NCI-H524 (cell line): ENCODE measurements around the gene UBE2R2.
A peak's percentile ranks its signal among the peaks of the same experiment; 100 is the strongest.
"Not testable (repeated sequence)": the region's sequence is repeated elsewhere in the genome, so short reads cannot be mapped to it uniquely, and the experiment has no call there.

Experiments used
- DNase-seq, 2 experiments: peaks; one replicate each; lab custom pipeline; 2025; lab: John Stamatoyannopoulos, UW

The UBE2R2 gene, protein sequence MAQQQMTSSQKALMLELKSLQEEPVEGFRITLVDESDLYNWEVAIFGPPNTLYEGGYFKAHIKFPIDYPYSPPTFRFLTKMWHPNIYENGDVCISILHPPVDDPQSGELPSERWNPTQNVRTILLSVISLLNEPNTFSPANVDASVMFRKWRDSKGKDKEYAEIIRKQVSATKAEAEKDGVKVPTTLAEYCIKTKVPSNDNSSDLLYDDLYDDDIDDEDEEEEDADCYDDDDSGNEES

DNA sequence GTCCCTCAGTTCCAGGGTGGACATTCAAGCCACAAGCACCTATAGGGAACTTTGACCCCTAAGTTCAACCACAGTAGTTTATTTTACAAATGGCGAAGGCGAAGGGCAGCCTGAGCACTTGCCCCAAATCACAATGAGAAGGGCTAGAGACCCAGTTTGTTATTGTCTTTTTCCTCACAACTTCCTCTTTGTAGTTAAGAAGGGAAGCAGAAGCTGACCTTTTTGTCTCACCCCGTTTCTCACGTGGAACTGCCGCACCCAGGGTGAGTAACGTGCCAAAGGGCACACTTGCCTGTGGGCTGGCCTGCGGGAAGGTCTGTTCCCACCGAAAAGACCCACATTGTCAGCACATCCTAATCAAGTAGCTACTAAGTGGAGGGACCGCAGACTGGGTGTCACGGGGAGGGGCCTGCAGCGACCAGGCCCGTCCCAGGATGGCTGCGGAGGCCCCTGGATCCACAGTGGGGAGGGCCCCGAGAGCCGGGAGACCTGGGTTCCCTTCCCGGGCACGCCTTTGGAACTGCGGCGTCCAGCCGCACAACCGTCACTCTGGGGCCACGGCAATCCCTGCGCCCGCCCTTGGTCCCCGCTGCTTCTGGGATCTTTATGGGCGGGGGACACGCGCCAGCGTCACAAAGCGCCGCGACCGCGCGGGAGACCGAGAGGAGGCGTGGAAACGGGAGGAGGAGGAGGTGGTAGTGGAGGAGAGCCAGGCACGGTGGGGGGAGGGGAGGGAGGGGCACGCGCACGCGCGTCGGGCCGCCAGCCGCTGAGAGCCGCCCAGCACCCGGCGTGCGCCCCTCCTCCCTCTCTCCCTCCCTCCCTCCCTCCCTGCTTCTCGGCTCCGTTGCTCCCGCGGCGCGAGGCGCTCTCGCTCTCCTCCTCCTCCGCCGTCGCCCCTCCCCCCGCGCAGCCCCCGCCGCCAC is at the start of gene UBE2R2:
Gene UBE2R2 (plus strand): TSS at position 834 of the 926 bp plus-strand sequence. CDS start 598 bp downstream, outside the sequence.
- peak; percentile 76 to 89 for DNase-seq

DNA sequence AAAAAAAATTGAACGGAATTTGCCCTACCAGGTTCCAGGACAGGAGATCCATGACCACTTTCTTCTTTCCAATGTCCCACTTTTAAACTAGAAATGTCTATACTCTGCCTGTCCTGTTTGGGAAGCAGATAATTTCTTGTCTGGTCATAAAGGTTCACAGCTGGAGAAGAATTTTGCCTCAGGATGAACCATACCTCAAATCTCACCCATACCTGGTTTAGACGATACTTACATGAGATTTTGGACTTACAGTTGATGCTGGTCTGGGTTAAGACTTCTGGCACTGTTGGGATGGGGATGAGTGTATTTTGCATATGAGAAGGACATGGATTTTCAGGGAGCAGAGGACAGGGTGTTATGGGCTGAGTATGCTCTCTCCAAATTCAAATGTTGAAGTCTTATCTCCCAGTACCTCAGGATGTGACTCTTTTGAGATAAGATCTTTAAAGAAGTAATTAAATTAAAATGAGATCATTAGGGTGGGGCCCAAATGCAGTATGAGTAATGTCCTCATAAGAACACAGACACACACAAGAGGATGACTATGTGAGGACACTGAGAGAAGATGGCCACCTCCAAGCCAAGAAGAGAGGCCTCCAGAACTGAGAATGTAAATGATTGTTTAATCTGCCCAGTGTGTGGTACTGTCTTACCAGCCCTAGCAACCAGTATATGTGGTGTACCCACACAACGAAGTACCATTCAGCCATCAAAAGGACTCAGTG is 46.6 kb upstream of the UBE2R2 start:
- DNase-seq, result not testable (repeated sequence)

DNA sequence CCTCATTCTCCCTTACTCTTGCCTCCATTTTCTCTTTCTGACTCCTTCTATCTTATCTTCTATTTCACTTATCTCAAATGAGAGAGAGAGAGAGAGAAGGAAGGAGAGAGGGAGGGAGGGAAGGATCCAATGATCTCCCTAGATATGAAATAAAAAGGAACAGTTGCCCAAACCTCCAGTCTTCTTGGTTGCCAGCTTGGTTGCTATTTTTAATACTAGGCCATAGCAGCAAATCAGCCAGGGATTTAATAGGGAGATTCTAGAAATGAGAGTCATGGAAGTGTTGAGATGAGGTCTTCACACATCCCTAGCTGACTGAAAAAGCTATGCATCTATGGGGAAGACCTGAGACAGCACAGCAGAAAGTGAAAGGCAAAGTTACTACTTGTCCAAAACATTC is 43.8 kb upstream of the UBE2R2 start:
- not testable (repeated sequence) for DNase-seq

DNA sequence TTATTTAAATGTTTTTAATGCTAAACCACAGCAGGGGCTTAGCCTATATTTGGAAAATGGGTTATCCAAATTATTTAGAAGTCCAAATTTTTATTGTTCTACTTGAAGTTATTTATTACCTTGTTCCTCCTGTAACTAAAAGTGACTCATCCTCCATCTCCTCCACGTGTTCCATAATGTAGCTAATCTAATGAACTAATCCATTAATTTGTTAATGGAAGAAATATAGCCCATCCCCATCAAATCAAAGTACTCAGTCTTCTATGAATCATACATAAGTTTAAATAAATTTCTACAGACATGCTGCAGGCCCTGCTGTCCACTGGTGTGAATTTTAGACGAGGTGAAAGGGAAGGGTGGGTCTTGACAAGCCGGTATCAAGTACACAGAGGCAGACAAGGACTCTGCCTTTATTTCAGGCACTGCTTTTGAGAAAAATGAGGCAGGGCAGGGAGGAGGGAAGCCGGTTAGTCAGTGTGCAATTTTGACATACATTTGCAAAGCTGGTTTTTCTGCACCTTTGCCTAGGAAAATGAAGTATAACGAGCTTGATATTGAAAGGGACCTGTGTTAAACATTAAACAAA is 42.8 kb upstream of the UBE2R2 start:
- DNase-seq, result not testable (repeated sequence)

DNA sequence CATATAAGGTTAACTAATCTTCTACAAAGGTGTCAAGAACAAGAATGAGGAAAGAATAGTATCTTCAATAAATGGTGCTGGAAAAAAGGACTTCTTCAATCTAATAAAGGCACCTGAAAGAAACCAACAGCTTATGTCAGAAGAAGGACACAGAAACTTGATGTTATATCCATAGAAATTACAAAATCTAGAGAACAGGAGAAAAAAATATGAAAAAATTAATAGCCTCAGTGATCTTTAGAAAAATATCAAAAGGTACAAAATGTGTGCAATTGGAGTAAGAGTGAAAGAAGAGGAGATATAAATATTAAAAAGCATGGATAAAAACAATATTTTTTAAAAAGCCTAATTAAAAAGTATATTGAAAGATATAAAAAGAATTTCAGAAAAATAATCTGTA is 40.4 kb upstream of the UBE2R2 start:
- DNase-seq, result no peak

DNA sequence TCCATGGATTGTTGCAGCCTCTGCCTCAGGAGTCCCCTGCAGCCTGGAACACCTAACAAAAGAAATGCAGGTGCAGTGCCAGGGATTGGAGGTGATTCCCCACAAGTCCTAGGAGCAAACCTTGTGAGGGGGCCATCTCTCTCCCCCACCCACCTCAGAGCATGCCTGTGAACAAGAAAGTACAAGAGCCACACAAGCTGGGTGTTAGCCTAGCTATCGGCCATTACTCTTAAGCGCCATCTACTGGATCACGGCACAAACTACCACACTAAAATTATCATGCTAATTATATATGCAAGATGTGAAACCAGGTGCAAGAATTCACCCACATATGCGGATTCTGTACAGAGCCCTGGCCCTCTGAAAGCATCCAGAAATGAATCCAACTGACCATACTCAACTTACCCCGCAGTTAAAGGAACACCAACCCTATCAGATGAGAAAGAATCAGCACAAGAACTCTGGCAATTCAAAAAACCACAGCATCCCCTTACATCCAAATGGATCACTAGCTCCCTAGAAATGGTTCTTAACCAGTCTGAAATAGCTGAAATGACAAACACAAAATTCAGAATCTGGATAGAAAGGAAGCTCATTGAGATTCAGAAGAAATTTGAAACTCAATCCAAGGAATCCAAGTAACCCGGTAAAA is 38.1 kb upstream of the UBE2R2 start:
- peak; percentile 52 to 65 for DNase-seq

DNA sequence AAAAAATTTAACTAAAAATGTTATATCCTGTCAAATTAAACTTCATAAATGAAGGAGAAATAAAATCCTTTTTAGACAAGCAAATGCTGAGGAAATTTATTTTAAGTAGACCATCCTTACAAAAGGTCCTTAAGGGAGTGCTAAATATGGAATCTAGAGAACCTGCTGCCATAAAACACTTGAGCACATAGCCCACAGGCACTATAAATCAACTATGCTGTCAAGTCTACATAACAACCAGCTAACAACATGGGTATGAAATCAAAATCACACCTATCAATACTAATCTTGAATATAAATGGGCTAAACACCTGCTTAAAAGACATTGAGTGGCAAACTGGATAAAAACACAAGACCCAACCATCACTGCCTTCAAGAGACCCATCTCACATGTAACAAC is 36.7 kb upstream of the UBE2R2 start:
- DNase-seq, result no peak

DNA sequence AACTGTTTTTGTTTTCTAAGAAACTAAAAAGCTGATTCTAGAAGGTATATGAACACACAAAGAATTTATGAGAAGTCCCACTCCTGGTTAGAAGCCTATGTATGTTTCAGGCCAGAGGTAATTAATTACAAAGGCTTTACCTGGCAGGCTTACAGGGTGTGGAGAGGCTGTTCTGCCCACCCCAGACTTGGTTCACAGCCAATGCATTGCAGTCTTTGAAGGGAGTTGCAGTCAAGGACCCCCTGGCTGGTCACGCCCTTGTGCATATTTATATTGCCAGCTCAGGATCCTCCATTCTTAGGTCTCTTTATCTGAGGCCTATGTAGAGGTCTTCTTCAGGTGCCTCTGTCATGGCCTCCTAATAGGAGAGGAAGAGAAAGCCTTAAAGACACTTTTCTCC is 35.2 kb upstream of the UBE2R2 start:
- no peak for DNase-seq

DNA sequence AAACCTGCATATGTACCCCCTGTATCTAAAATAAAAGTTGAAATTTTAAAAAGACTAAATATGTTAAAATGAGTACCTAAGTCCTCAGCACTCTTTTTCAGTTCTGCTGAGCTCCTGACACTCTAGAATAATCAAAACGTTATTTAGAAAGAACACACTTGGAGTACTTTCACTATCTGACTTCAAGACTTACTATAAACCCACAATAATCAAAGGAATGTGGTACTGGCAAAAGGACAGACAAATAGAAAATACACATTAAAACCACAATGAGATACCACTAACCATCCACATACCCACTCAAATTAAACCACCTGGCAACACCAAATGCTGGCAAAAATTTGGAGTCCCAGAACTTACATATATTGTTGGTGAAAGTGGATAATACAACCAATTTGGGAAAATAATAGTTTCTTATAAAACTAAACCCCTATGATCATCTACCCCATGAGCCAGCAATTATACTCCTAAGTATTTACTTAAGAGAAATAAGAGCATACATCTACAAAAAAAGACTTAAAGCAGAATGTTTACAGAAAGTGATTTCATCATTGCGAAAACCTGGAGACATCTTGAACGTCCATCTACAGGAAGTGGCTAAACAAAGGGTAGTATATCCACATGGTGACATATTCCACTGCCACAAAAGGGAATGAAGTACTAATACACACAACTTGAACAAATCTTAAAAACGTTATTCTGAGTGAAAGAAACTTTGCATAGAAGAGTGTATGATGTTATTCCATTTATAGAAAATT is 34.4 kb upstream of the UBE2R2 start:
- no peak for DNase-seq

DNA sequence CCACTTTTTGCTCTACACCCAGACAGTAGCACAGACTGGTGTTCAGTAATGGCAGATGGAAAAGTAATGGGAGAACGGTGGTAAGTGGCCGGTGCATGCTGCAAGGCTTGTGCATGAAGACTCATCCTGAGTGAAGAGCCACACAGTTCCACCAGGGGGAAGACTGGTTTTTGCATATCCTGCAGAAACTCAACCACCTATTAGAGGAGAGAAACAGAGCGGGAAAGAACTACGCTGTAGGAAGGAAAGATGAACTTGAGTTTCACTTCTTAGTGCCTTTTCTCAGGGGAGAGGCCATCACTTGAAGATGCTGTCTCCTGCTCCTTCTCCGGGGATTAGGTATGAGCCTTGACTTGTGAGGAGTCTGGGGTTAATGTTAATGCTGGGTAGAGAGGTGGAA is 31.0 kb upstream of the UBE2R2 start:
- peak; percentile 23 to 64 for DNase-seq

DNA sequence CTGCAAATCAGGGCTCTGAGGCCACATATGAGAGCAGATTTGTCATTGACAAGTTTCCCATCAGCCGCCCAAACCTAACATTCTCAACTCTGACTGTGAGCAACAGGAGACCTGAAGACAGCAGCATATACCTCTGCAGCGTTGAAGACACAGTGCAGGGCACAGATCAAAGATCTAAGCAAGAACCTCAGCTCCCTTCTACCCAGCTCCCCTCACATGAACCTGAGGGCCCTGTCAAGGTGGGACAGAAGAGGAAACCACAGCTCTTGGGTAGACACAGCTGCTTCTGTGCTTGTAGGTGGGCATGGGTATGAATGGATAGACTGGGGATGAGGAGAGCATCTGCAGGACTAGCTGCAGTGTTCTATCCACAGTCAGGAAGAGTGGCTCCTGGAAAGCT is 30.3 kb upstream of the UBE2R2 start:
- no peak for DNase-seq

DNA sequence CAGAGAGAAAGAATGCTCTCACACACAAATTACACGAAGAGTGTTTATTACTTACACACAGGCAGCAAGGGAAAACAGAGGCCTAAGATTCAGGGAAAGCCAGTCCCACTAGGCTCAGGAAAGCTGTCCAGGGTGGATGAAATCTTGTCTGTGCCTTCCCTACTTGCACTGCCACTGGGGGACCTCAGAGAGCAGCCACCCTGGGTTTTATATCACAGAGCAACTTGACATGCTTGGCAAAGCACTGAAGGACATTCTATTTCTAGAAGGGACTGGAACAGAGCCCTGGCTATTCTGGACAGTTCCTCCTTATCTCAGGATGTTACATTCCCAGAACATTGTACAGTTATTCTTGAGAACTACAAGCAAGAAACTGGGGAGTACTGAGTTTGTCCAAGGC is 29.1 kb upstream of the UBE2R2 start:
- no peak for DNase-seq

DNA sequence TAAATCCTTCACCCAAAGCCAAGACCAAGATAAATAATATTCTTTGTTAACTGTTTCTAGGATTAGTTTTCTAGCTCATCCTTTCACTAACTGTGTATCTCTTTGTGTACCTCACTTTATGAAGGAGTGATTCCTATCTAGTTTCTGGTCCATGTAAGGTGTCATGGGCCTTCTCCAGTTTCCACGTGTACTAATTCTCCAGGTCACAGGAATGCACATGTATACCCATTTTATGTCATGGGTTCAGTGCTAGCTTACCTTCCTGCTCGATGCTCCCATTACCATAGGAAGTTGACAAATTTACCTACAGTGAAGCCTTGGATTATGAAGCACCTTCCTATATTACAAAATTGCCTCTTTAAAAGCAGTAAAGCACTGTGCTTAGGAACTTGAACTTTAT is 27.5 kb upstream of the UBE2R2 start:
- DNase-seq, result not testable (repeated sequence)

DNA sequence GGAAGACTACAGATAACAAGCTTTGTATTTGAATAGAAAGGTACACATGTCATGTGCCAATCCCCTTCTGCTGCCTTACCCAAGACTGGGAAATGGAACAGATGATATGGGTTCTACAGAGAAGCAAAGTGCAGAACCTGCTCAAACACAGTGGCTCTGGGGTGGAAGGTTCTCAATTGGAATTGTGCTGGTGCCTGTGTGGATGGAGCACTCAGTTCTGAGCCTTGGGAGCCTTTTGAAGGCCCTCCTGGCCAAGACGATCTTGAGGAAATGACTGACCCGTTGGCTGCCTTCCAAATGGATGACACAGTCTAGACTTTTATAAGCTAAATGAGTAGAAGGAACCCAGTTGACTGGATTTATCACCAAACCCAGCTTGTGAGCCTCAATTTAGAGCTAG is 25.8 kb upstream of the UBE2R2 start:
- no peak for DNase-seq

DNA sequence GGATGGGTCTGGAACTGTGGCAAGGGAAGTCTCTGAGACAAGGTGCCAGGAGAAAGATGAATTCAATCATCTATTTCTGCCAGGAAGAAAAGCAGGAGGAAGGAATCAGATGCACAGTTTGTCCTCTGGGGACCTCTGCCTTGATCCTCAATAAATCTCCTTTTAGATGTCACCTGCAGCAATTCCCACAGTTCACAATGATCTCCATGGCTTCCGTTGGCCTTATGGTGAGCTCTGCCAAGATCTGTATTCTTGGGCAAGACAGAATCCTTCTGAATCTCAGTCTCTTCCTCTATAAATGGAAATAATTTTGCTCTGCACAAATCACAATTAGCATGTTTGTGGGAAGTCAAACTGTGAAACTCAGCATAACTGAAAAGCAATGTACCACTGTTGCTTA is 23.5 kb upstream of the UBE2R2 start:
- DNase-seq, result not testable (repeated sequence)

DNA sequence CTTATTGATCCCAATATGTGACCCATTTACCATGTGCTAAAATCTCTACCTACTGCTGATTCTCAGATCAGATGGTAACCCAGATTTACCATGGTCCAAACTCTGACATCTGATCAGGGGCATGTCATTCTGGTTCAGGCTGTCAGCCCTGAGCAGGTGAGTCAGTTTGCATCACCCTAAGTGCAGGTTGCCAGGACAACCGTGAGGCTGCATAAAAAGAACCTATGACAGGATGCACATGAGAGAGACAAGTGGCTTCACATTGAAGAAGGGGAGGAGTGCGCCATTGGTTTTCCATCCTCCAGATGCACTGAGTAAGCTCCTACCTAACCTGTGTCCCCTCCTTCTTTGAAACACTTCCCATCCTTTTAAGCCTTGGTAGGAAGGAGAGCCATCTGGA is 22.4 kb upstream of the UBE2R2 start:
- peak in 1 of 2 experiments; percentile 14 for DNase-seq

DNA sequence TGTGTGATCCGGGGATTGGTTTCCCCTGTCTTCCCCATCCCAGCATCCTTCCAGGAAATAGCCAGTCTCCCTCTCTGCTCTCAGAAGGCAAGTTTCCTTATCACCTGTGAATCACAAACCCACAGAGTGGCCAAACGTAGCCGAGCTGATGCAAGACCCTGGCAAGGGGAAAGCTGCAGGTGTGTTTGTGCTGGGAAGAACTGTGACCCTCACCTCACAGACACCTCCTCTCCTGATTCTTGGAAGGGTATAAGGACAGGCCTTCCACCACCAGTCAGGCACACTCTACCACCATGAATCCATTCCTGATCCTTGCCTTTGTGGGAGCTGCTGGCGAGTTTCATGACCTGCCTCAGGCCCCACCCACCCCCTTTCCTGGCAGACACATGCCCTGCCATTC is 21.7 kb upstream of the UBE2R2 start, which contains the start of gene PRSS3:
Gene PRSS3 (plus strand): TSS at position 281 of the 400 bp plus-strand sequence. CDS start 13 bp downstream, at position 294.
- DNase-seq, result no peak

DNA sequence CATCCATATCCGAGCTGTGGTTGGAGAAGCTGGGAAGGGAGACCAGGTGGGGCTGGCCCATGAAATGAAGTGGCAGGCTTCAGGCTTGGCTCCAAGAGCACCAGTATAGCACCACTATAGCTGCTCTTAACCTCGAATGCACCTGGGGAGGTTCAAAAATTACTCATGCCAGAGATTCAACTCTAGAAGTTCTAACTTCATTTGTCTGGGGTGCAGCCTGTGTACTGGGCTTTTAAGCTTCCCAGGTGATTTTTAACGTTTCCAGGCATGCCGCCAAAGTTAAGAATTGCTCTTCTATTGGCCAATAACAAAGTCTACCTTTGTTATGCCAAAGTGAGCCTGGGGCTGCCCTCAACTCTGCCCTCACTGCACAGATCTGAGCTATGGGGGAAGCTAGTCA is 21.1 kb upstream of the UBE2R2 start:
- no peak for DNase-seq

DNA sequence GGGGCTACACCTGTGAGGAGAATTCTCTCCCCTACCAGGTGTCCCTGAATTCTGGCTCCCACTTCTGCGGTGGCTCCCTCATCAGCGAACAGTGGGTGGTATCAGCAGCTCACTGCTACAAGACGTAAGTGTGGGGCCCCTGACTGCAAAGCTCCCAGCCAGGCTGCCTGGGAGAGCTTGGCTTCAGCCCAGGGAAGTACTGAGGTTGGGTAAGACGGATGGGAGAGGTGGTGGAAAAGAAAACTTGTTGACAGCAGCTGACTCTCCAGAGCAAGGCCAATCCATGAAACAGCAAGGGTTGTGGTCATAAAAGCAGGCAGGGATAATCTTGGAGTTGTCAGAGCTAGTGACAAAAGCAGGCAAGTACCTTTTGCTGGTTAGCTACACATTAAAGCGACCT is 20.3 kb upstream of the UBE2R2 start:
- DNase-seq, result not testable (repeated sequence)

DNA sequence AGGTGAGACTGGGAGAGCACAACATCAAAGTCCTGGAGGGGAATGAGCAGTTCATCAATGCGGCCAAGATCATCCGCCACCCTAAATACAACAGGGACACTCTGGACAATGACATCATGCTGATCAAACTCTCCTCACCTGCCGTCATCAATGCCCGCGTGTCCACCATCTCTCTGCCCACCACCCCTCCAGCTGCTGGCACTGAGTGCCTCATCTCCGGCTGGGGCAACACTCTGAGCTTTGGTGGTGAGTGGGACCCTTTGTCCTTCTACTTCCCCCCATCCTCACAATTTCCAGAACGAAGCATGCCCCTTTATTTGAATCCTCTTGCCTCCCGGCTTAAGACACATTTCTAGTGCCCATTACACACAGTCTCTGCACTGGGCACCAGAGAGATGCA is 19.1 kb upstream of the UBE2R2 start:
- no peak for DNase-seq

DNA sequence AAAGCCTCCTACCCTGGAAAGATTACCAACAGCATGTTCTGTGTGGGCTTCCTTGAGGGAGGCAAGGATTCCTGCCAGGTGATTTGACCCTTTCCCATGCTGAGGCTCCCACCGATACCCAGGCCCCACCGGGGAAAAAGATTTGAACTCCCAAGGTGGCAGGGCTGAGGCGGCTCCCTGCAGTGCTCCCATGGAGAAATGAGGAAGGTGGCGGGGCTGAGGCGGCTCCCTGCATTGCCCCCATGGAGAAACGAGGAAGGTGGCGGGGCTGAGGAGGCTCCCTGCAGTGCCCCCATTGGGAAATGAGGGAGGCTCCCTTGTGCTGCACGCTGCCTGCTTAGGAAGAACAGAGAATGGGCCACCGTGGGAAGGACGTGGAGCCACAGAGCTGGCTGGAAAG is 18.4 kb upstream of the UBE2R2 start:
- DNase-seq, result no peak
